Nephron progenitor cell (in vitro differentiated cells): ENCODE data around the gene HSBP1L1.

ENCODE experiments used
- DNase-seq: peaks from one replicate; pipeline ENCODE4 v3.0.0; 2021
- H3K27ac Mint-ChIP-seq: 2 replicates; pipeline ENCODE4 v1.8.0; 2021; ENCODE audit warnings: mild to moderate bottlenecking, moderate library complexity, mixed read lengths
- H3K27me3 Mint-ChIP-seq: 2 replicates; pipeline ENCODE4 v1.8.0; 2021; ENCODE audit warnings: mild to moderate bottlenecking, low read depth, mixed read lengths; ENCODE audit not compliant: poor library complexity
- H3K36me3 Mint-ChIP-seq: 2 replicates; pipeline ENCODE4 v1.8.0; 2021; ENCODE audit warnings: low read depth, mixed read lengths
- H3K4me1 Mint-ChIP-seq: 2 replicates; pipeline ENCODE4 v1.8.0; 2021; ENCODE audit warnings: mixed read lengths
- H3K4me3 Mint-ChIP-seq: 2 replicates; pipeline ENCODE4 v1.8.0; 2021; ENCODE audit warnings: mild to moderate bottlenecking, moderate library complexity, mixed read lengths
- H3K9me3 Mint-ChIP-seq: 2 replicates; pipeline ENCODE4 v1.8.0; 2021; ENCODE audit warnings: mild to moderate bottlenecking, moderate library complexity, mixed read lengths
- TF ChIP-seq, protein P1 (sequence below): fragments of 200-600 bp; sonication (generic); IDR thresholded peaks from 2 replicates; pipeline ENCODE4 v1.5.0; 2021; ENCODE audit warnings: antibody characterized with exemption

Gene HSBP1L1

DNA sequence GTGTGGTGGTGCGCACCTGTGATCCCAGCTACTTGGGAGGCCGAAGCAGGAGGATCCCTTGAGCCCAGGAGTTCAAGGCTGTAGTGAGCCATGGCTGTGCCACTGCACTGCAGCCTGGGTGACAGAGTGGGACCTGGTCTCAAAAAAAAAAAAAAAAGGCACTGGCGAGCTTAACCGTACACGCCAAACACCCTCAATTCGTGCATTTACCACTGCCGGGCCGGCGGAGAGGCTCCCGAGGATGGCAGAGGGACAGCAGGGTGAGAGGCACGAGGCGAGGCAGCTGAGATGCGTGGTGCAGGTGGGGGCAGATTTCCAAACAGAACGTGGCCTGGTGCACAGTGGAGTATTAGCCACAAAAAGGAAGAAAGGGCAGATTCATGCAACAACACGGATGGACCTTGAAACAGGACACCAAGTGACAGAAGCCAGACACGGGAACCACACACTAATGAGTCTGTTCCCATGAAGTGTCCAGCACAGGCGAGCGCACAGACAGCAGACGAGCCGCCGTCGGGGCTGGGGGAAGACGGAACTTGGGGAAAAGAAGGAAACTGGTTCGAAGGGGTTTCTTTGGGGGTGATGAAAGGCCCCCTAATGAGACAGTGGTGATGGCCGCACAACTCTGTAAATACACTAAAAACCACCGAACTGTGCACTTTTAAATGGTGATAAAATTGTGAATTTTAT is 40.4 kb upstream of the HSBP1L1 start:
- TF ChIP-seq, protein P1, sequence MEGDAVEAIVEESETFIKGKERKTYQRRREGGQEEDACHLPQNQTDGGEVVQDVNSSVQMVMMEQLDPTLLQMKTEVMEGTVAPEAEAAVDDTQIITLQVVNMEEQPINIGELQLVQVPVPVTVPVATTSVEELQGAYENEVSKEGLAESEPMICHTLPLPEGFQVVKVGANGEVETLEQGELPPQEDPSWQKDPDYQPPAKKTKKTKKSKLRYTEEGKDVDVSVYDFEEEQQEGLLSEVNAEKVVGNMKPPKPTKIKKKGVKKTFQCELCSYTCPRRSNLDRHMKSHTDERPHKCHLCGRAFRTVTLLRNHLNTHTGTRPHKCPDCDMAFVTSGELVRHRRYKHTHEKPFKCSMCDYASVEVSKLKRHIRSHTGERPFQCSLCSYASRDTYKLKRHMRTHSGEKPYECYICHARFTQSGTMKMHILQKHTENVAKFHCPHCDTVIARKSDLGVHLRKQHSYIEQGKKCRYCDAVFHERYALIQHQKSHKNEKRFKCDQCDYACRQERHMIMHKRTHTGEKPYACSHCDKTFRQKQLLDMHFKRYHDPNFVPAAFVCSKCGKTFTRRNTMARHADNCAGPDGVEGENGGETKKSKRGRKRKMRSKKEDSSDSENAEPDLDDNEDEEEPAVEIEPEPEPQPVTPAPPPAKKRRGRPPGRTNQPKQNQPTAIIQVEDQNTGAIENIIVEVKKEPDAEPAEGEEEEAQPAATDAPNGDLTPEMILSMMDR = no peak
- H3K4me3 Mint-ChIP-seq = no peak overlapping the region
- no peak overlapping the region for H3K27ac Mint-ChIP-seq
- no peak for DNase-seq
- peaks cover 74% of the 10 kb centered on the region for H3K36me3 Mint-ChIP-seq
- peaks cover 11% of the 10 kb centered on the region for H3K4me1 Mint-ChIP-seq
- peaks cover 43% of the 10 kb centered on the region for H3K9me3 Mint-ChIP-seq
- H3K27me3 Mint-ChIP-seq = no peaks in the 10 kb centered on the region

- Mint-ChIP-seq H3K36me3 (peaks cover 80% of the 10 kb centered on the region), H3K4me3 (no peak overlapping the region), H3K27ac (peak overlapping the region; percentile 95), H3K4me1 (peaks cover 11% of the 10 kb centered on the region), H3K9me3 (peaks cover 49% of the 10 kb centered on the region), H3K27me3 (no peaks in the 10 kb centered on the region)
- TF ChIP-seq, protein P1 = no peak
- no peak for DNase-seq
These were observed 39.4 kb upstream of the HSBP1L1 start for GRCh38 chr18:79924814-79925731.

GRCh38 chr18:79926306-79926705 is 38.1 kb upstream of the HSBP1L1 start:
- peaks cover 92% of the 10 kb centered on the region for H3K36me3 Mint-ChIP-seq
- peaks cover 11% of the 10 kb centered on the region for H3K4me1 Mint-ChIP-seq
- no peak overlapping the region for H3K27ac Mint-ChIP-seq
- peaks cover 61% of the 10 kb centered on the region for H3K9me3 Mint-ChIP-seq
- H3K27me3 Mint-ChIP-seq = no peaks in the 10 kb centered on the region
- TF ChIP-seq, protein P1 = no peak
- no peak overlapping the region for H3K4me3 Mint-ChIP-seq
- DNase-seq = no peak

DNA sequence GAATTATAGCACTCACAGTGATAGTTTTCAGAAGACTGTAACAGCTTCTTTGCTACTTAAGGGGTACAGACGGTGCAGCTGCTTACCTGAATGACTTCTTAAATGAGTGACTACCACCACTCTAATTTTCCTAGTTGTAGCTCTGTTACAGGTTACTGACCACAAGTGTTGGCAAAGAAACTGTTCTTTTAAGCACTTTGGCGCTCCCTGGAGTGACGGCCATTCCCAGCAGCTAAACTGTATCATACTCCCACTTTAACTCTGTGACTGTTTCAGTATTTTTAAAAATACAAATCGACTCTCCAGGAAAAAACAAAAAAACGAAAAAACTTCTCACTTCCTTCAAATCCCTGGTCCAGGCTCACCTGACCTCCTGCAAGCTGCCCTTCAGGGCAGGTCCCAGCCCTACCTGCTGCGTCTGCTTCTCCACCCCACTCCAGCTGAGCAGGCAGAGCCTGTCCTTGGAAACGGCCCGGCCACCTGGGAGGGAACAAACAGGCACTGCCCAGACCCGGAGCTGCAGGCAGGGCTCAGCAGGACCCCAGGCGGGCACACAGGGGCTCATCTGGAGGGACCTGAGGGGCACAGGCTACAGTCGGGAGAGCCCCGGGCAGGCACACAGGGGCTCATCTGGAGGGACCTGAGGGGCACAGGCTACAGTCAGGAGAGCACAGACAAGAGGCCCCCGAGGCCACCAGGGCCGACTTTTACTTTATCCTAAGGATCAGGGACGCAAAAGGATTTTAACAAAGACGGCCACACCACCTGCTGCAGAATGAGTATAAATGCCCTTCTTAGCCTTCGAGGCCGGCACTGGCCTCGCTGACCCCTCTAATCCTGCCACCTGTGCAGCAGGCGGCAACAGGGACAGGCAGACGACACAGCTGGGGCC is 37.5 kb upstream of the HSBP1L1 start:
- Mint-ChIP-seq H3K36me3 (peaks cover 93% of the 10 kb centered on the region), H3K27ac (peak overlapping the region; percentile 64), H3K4me1 (peaks cover 11% of the 10 kb centered on the region), H3K4me3 (no peak overlapping the region), H3K27me3 (no peaks in the 10 kb centered on the region), H3K9me3 (peaks cover 62% of the 10 kb centered on the region)
- TF ChIP-seq, protein P1 = no peak
- DNase-seq = no peak

DNA sequence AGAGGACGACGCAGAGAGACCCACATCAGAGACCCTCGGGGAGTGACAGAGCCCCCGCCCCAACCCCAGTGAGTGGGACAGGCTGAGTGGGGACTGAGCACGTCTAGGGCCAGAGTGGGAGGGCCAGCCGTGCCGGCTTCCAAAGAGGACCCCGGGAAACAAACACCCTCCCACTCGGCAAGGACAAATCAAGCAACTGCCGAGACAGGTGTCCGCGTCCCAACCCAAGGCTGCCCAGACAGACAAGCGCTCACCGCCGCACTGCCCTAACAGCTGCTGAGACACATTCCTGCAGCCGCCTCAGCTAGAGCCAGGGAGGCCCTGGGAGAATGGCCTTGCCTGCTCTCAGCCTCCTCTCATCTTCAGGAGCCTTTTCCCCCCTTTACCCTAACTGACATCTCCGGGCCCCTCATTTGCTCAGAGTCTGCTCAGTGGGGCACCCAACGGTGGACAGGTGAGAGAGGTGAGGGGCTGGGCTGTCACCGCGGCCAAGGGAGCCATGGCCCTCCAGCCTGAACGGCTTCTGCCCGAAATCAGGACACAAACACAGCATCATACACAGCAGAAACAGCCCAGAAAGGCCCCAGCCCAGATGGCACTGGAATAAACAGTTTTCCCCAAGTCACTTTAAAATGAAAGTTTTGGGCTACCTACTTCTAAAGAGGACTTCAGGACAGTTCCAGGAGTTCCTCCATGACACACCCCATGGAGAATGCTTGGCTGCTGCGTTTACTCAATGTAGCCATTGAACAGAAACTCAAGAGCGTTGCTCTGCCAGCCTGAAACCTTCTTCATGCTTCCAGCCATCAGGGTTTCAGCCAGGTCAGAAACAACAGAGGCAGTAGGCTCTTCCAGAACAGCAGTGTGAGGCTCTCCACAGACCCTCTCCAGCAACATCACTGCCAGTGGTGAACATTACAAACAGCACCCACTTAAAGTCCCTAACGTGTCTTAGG is 36.6 kb upstream of the HSBP1L1 start:
- H3K27me3 Mint-ChIP-seq = no peaks in the 10 kb centered on the region
- H3K27ac Mint-ChIP-seq = no peak overlapping the region
- no peak for DNase-seq
- H3K4me1 Mint-ChIP-seq = peaks cover 11% of the 10 kb centered on the region
- no peak overlapping the region for H3K4me3 Mint-ChIP-seq
- H3K36me3 Mint-ChIP-seq = peaks cover 96% of the 10 kb centered on the region
- TF ChIP-seq, protein P1 = no peak
- peaks cover 66% of the 10 kb centered on the region for H3K9me3 Mint-ChIP-seq
